Muscle of arm (tissue), 12 donors: ENCODE data around the gene CA11. TPM values are rescaled to one million over a fixed set of nuclear protein-coding genes. Genes with fewer than 3 reads are reported as not detected.

Experiments
- DNase-seq: peaks from one replicate; pipeline ENCODE4 v3.0.0-alpha.2; 2013
- polyA plus RNA-seq, 12 donors: library from polyadenylated mRNA; unstranded; fragments of 120-200 nt; gene quantifications; one replicate each; pipeline ENCODE4 v1.2.1, GENCODE V29; 2013; ENCODE audit not compliant: insufficient read length in 12 of 12

CA11 gene
- polyA plus RNA-seq, 12 donors: 5.8 to 20.9 (median 10.5) TPM; not detected in 1

DNA sequence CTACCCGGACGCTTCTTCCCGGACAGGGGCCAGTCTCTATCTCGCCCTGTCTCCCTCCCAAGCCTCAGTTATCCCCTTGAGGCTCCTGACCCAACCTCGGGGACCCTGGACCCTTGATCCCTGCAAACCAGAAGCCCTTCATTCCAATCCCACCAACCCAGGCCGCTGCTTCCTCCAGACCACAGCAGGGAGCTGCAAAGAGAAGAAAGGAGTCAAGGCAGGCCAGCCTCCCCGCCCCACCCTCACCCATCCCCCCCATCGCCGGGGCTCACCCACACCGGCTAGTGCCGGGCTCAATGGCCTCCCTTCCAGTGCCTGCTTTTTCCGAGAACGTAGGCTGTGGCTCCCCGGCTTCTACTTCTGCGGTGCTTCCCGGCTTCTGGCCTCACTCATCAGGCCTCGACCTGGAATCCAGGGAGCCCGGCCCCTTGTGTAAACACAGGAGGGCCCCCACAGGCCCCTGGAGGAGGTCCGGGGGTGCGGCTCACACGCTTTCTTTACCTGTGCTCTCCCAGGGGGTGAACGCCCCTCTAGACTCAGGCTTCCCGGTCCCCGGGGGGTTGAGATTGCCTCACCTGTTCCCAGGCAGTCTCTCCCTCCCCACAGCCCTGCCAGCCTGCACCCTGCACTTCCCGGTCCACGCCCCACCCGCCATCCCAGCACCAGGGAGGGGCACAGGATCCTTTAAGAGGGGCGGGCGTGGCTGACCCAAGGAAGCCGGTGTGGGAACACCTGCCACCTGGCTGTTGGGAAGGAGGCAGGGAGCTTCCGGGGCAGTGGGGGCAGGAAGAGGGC is 31.4 kb downstream of the CA11 start, which contains the start of gene FAM83E:
TSS of gene FAM83E (minus strand) at position 641 of the 795 bp plus-strand sequence. CDS start 1,704 bp downstream, outside the sequence.
- DNase-seq: no peak

- DNase-seq: no peak
These were observed 32.0 kb downstream of the CA11 start for GRCh38 chr19:48613852-48614435.

DNA sequence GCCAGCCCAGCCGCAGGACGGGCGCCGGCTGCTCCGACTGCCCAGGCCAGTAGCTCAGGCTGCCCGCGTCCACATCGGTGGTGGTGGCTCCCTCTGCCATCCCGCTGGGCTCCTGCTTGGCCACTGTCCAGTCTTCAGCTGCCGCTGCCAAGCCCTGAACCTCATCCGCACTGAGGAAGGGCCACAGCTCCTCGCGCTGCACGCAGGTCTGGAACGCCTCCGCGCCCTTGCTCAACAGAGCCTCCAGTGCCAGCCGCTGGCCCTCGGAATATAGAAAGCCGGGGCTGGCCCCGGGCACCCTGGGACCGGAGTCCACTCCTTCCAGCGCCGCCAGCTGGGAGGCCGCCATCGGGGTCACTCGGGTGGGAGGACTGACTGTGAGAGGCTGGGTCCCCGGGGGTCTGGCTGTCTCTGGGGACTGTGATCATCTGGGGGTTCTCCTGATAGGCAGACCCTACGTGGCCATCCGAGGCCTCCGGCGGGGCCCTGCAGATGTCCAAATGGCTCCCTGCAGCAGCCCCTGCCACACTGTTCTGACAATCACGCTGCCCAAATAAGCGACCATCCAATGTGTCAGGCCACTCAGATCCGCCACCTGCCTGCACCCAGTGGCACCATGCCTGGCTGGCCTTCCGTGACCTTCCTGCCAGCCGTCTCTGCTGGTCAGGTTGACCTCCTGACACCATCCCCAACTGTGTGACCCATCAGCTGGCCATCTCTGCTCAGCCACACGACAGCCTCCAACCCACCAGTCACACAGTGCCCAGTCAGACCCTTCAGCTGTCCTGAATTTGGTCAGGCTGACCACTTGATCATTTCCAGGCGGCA is 32.7 kb downstream of the CA11 start:
- no peak for DNase-seq

GRCh38 chr19:48611872-48612271 is 34.1 kb downstream of the CA11 start:
- no peak for DNase-seq

DNA sequence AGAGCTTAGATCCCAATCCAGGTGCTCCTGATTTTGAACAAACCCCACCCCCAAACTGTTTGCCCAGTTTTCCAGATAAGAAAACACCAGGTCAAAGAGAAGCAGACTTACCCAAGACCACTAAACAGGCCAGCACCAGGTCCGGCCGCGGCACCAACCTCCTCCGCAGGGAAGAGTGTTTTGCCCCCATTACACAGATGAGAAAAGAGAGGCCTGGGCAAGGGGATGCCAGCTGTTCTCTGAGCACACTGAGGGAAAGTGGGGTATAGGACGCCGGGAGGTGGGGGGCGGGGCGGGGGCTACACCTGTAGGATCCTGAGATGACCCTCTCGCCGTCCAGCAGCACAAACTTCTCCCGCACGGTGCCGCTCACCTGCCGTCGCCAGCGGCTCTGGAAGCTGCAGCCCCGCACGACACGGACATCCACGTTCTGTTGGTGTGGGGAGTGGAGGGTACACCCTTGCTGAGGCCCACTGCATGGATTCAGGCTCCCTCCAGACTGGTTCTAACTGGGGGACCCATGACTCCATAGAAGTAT is 36.3 kb downstream of the CA11 start:
- DNase-seq: no peak

- no peak for DNase-seq
These were observed 37.2 kb downstream of the CA11 start for GRCh38 chr19:48608798-48609263.

DNA sequence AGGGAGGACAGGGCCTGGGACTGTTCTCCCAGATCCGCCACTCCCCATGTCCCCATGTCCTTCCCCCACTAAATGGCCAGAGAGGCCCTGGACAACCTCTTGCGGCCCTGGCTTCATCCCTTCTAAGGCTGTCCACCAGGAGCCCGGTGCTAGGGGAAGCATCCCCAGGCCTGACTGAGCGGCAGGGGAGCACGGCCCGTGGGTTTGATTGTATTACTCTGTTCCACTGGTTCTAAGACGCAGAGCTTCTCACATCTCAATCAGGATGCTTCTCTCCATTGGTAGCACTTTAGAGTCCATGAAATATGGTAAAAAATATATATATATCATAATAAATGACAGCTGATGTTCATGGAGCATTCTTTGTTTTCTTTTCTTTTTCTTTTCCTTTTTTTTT is 38.6 kb downstream of the CA11 start:
- DNase-seq: no peak

- DNase-seq: no peak
These were observed 39.3 kb downstream of the CA11 start, which contains the start of gene SPACA4 for GRCh38 chr19:48606463-48607358. TSS of gene SPACA4 (plus strand) at chr19:48606742. CDS start at chr19:48606979, 237 bp downstream.

DNA sequence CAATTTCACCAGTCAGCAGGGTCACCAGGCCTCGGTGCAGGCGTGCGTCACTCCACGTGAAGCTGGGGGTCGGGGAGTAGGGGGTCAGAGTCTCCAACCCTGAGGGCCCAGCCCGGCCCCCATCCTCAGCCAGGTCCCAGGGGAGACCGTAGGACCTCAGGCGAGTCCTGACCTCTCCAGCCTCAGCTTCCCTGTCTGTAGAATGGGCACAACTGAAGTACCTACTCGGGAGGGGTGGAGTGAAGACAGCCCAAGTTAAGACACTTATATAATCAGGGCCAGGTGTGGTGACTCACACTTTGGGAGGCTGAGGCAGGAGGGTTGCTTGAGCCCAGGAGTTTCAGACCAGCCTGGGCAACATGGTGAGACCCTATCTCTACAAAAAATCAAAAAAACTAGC is 42.1 kb downstream of the CA11 start:
- DNase-seq: no peak

DNA sequence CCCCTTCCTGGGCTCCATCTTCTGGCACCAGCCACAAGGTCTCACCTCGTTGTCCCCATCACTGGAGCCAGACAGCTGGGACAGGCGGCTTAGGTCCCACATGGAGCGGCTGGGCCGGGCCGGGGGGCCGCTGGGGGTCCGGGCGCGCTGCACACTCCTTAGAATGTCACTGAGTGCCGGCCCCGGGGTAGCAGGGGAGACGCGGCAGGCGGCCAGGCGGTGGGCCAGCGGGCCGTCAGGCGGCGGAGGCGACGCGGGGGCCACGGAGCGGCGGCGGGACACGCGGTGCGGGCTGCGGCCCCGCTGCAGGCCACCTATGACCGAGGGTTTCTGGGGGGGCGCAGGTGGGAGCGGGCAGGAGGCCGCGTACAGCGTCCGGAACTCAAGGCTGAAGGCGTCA is 42.5 kb downstream of the CA11 start:
- DNase-seq: no peak

- DNase-seq: no peak
These were observed 43.0 kb downstream of the CA11 start for GRCh38 chr19:48603001-48603400.

DNA sequence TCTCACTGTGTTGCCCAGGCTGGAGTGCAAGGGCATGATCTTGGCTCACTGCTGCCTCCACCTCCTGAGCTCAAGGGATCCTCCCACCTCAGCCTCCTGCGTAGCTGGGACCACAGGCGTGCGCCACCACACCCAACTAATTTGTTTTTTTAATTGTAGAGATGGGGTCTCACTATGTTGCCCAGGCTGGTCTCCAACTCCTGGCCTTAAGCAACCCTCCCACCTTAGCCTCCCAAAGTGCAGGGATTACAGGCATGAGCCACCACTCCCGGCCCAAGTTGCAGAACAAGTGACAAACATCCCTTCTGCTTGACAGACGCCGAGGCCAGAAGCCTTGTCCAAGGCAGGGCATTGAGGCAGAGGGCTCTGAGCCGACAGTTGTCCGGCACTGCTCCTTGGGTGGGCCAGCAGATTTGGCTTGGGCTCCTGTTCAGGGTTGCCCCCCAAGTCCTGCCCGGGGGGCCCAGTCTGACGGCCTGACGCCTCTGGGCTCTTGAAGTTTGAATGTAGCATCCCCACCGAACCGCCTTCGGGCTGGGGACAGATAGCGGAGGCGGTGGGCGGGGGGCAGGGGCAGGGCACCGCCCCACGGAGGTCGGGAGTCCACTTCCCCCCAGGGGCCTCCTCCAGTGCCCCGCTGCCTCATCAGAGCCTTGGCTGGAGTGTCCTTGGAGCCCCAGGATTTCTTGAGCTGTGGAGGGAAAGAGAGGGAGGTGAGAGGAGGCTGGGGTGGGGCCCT is 45.1 kb downstream of the CA11 start:
- no peak for DNase-seq

DNA sequence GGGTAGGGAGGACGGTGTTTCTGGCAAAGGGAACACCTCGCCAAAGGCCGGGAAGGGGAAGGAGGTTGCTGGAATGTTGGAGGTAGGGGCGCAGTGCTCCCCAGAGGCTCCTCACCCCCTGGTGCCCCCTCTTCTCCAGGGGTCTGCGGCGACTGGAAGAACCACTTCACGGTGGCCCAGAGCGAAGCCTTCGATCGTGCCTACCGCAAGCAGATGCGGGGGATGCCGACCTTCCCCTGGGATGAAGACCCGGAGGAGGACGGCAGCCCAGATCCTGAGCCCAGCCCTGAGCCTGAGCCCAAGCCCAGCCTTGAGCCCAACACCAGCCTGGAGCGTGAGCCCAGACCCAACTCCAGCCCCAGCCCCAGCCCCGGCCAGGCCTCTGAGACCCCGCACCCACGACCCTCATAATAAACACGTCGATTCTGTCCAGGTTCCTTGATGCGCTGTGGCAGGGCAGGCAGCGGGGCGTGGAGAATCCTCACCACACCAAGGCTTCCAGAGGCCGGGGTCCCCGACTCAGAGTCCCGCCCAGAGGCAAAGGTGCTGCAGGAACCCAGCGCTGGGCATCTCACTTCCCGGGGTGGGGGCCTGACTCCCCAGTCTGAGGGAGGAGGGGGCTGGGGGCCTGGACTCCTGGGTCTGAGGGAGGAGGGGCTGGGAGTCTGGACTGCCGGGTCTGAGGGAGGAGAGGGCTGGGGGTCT is 46.8 kb downstream of the CA11 start:
- DNase-seq: no peak

DNA sequence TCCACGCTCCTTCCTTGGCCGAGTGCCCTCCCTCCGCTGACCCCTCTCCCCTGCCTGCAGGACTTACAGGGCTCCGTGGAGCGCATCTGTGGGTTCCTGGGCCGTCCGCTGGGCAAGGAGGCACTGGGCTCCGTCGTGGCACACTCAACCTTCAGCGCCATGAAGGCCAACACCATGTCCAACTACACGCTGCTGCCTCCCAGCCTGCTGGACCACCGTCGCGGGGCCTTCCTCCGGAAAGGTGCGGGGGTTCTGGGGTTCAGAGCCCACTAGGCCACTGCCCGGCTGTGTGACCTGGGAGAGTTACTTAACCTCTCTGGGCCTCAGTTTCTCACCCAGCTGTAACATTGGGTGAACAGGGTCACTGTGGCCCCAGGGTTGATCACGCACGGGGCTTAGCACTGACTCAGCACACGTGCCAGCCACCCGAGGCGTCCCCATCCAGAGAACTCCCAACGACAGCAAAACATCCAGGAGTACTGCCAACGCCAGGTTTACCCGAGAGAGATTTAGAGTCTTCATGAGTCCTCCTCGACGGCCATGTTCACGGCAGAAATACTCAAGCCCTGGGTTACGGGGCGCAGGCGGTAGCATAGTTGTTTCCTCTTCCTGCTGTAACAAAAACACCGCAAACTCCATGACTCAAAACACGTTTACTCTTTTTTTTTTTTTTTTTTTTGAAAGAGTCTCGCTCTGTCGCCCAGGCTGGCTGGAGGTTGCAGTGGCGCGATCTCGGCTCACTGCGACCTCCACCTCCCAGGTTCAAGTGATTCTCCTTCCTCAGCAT is 49.1 kb downstream of the CA11 start:
- DNase-seq: no peak

DNA sequence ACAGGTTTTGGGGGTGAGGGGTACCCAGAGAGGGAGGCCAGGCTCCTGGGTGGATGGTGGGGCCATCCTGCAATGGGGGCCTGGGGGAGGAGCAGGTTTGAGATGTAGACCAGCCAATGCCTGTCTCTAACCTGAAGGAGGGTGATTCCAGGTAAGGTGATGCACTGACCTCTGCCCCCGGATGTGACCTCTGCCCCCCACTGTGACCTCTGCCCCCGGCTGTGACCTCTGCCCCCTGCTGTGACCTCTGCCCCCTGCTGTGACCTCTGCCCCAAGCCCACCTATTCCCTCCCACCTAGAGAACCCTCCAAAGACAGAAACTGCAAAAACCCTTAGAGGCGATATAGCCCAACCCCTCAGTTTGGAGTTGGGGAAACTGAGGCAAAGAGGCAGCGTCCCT is 49.8 kb downstream of the CA11 start:
- DNase-seq: no peak

DNA sequence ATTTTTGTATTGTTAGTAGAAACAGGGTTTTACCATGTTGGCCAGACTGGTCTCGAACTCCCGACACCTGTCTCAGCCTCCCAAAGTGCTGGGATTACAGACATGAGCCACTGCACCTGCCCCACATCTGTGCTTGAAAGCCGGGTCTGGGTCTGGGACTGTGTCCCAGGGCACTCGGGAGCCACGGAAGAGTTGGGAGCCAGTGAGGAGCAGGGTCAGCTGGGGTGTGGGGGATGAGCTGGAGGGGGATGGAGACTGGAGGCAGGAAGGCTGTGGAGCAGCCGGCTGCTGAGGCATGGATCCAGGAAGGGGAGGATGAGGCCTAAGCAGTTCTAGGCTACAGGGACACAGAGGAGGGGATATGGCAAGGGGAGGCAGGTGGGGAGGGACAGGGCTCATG is 50.2 kb downstream of the CA11 start:
- no peak for DNase-seq

- no peak for DNase-seq
These were observed 50.8 kb downstream of the CA11 start for GRCh38 chr19:48595171-48595570.

- no peak for DNase-seq
These were observed 55.0 kb downstream of the CA11 start for GRCh38 chr19:48591021-48591420.
